Measurements from ENCODE around the gene OSBPL10.
A peak's percentile ranks its signal among the peaks of the same experiment; 100 is the strongest.

The OSBPL10 gene

GRCh38 chr3:31738412-31738811 lies 242.7 kb downstream of the OSBPL10 start:
- no peak overlapping the region for H3K4me3 ChIP-seq (ENCODE audit: low read depth, low read length)
- DNase-seq (ENCODE audit: low read depth): no peak

GRCh38 chr3:31735667-31736066 lies 245.4 kb downstream of the OSBPL10 start:
- no peak for DNase-seq (ENCODE audit: low read depth)
- no peak overlapping the region for H3K4me3 ChIP-seq (ENCODE audit: low read depth, low read length)

GRCh38 chr3:31733234-31733667 lies 247.8 kb downstream of the OSBPL10 start:
- no peak overlapping the region for H3K4me3 ChIP-seq (ENCODE audit: low read depth, low read length)
- DNase-seq (ENCODE audit: low read depth): no peak

DNA sequence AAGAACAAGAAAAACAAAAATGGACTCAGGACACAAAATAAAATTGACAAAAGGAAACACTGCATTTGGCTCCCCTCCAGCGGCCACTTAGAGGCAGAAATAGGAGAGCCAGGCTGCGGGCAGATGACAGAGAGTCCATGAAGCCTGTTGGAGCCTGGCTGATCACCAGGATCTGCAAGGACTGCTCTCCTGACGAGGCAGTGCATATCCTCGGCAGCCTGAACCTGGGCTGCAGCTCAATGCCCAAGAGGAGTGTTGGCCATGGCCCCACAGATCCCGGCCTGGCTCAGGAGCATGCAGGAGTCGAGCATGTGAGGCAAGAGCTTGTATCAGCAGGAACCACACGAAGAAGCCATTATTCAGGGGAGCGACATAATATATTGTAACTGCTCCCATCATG lies 248.5 kb downstream of the OSBPL10 start:
- H3K4me3 ChIP-seq (ENCODE audit: low read depth, low read length): no peak overlapping the region
- DNase-seq (ENCODE audit: low read depth): no peak

DNA sequence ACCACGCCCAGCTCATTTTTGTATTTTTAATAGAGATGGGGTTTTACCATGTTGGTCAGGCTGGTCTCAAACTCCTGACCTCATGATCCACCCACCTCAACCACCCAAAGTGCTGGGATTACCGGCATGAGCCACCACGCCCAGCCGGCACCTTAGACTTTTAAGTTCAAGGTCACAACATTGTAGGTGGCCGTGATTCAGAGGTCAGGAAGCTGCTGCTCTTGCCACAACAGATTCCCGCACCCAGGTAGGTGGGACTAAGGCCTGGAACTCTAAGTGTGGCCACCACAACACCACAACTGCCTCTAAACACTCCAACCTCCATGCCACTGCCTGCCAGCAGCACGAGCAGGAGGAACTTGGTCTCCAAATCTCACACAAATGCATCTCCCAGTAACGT lies 251.5 kb downstream of the OSBPL10 start:
- H3K4me3 ChIP-seq (ENCODE audit: low read depth, low read length): no peak overlapping the region
- no peak for DNase-seq (ENCODE audit: low read depth)

- no peak for DNase-seq (ENCODE audit: low read depth)
- no peak overlapping the region for H3K4me3 ChIP-seq (ENCODE audit: low read depth, low read length)
Observed at GRCh38 chr3:31729082-31729481, 252.0 kb downstream of the OSBPL10 start.

DNA sequence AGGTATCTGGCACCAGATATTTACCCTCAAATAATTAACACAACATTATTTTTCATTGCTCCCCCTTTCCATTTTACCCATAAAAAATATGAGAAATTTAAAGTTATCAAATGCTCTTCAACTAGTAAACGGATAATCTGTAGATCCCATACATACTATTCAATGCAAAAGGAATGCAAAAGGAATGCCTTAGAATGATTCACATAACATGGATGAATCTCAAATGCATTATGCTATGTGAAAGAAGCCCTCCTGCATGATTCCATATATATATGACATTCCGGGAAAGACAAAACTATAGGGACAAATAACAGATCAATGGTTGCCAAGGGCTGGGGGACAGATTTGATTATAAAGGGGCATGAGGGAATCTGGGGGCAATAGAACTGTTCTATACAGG lies 252.7 kb downstream of the OSBPL10 start:
- DNase-seq (ENCODE audit: low read depth): no peak
- H3K4me3 ChIP-seq (ENCODE audit: low read depth, low read length): no peak overlapping the region

DNA sequence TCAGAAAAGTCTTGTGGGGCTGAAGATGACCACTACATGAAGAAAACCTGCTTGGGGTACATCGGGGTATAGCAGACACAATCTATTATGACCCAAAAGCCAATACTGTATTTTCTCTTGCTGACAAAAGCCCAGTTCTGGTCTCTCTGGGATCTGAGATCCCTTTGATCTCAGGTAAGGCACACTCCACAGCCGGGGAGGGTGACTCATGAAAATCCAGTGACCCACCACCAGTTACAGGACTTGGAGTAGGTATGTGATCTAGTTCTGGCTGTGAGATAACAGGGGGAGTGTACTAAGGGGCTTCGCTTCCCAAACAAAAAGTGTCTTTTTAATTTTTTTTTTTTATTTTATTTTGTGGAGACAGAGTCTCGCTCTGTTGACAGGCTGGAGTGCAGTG lies 255.1 kb downstream of the OSBPL10 start:
- H3K4me3 ChIP-seq (ENCODE audit: low read depth, low read length): no peak overlapping the region

GRCh38 chr3:31725568-31725967 lies 255.5 kb downstream of the OSBPL10 start:
- DNase-seq (ENCODE audit: low read depth): no peak

More for the DNA sequence above, 255.1 kb downstream of the OSBPL10 start:
- no peak for DNase-seq (ENCODE audit: low read depth)

GRCh38 chr3:31724651-31725050 lies 256.4 kb downstream of the OSBPL10 start:
- DNase-seq (ENCODE audit: low read depth): no peak
- H3K4me3 ChIP-seq (ENCODE audit: low read depth, low read length): no peak overlapping the region

More at GRCh38 chr3:31725568-31725967, 255.5 kb downstream of the OSBPL10 start:
- H3K4me3 ChIP-seq (ENCODE audit: low read depth, low read length): no peak overlapping the region

DNA sequence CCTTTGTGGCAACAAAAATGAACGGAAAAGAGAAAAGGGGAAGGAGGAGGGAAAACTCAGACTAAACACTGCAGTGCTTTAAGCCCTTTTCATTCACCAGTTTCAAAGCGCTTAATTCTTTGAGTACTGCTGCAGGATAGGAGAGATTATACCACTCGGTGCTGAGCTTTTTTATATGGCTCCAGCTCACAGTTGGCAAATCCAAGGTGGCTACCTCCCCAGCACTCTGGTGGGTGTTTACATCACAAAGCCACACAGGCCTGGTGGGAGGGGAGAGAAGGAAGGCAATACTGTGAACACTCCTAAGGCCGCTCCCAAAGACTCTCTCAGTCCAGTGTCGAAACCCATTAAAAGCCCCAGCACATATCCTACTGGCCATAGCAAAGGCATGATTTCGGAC lies 256.9 kb downstream of the OSBPL10 start:
- no peak for DNase-seq (ENCODE audit: low read depth)
- H3K4me3 ChIP-seq (ENCODE audit: low read depth, low read length): no peak overlapping the region

GRCh38 chr3:31723701-31724100 lies 257.4 kb downstream of the OSBPL10 start:
- no peak overlapping the region for H3K4me3 ChIP-seq (ENCODE audit: low read depth, low read length)
- no peak for DNase-seq (ENCODE audit: low read depth)

GRCh38 chr3:31721676-31722075 lies 259.4 kb downstream of the OSBPL10 start:
- no peak for DNase-seq (ENCODE audit: low read depth)
- H3K4me3 ChIP-seq (ENCODE audit: low read depth, low read length): no peak overlapping the region

GRCh38 chr3:31714495-31715280 lies 266.4 kb downstream of the OSBPL10 start:
- H3K4me3 ChIP-seq (ENCODE audit: low read depth, low read length): no peak overlapping the region
- no peak for DNase-seq (ENCODE audit: low read depth)

GRCh38 chr3:31713816-31714215 lies 267.2 kb downstream of the OSBPL10 start:
- DNase-seq (ENCODE audit: low read depth): no peak
- H3K4me3 ChIP-seq (ENCODE audit: low read depth, low read length): no peak overlapping the region

GRCh38 chr3:31710123-31710803 lies 270.8 kb downstream of the OSBPL10 start:
- no peak overlapping the region for H3K4me3 ChIP-seq (ENCODE audit: low read depth, low read length)
- DNase-seq (ENCODE audit: low read depth): no peak

DNA sequence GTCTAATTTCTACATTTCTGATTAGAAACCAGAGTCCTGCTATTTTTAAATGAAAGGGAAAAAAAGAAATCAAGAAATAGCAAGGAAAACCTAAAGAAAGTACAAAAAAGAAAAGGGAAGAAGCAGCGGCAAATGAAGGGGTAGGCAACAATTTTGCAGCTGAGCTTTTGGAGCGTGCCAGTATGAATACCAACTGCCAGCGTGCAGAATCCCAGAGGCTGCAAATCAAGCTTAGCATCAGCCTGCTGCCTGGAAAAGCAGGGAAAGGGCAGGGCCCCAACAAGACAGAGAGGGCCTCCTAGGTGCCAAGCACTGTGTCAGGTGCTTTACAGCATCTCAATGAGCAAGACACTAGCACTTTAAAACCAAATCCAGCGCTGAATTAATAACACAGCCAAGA lies 271.5 kb downstream of the OSBPL10 start:
- H3K4me3 ChIP-seq (ENCODE audit: low read depth, low read length): no peak overlapping the region
- DNase-seq (ENCODE audit: low read depth): no peak

- no peak overlapping the region for H3K4me3 ChIP-seq (ENCODE audit: low read depth, low read length)
- DNase-seq (ENCODE audit: low read depth): no peak
Observed at GRCh38 chr3:31709005-31709404, 272.1 kb downstream of the OSBPL10 start.

GRCh38 chr3:31707286-31707685 lies 273.8 kb downstream of the OSBPL10 start:
- H3K4me3 ChIP-seq (ENCODE audit: low read depth, low read length): no peak overlapping the region
- DNase-seq (ENCODE audit: low read depth): no peak

- no peak for DNase-seq (ENCODE audit: low read depth)
- H3K4me3 ChIP-seq (ENCODE audit: low read depth, low read length): no peak overlapping the region
Observed at GRCh38 chr3:31705736-31706135, 275.3 kb downstream of the OSBPL10 start.

- DNase-seq (ENCODE audit: low read depth): peak; percentile 60
- H3K4me3 ChIP-seq (ENCODE audit: low read depth, low read length): no peak overlapping the region
Observed at GRCh38 chr3:31704591-31705179, 276.4 kb downstream of the OSBPL10 start.

Data from skeletal muscle cell (primary cell).